Lower leg skin (tissue), 3 donors: Measurements from ENCODE around the gene MBD5.

ENCODE experiments used
- POLR2A ChIP-seq, 2 donors: fragments of 450-650 bp; IDR thresholded peaks; one replicate each; pipeline ENCODE4 v1.6.1; 2016 to 2017; ENCODE audit warnings: antibody characterized with exemption in 2 of 2, mild to moderate bottlenecking in 1 of 2, moderate library complexity in 1 of 2
- TF ChIP-seq, protein P1 (sequence below), 3 donors: fragments of 450-650 bp; IDR thresholded peaks; one replicate each; pipeline ENCODE4 v1.5.1; 2016; ENCODE audit warnings: antibody characterized with exemption in 3 of 3, mild to moderate bottlenecking in 3 of 3, moderate library complexity in 2 of 3

GRCh38 chr2:148507970-148508369 lies 487.1 kb downstream of the MBD5 start:
- TF ChIP-seq, protein P1, sequence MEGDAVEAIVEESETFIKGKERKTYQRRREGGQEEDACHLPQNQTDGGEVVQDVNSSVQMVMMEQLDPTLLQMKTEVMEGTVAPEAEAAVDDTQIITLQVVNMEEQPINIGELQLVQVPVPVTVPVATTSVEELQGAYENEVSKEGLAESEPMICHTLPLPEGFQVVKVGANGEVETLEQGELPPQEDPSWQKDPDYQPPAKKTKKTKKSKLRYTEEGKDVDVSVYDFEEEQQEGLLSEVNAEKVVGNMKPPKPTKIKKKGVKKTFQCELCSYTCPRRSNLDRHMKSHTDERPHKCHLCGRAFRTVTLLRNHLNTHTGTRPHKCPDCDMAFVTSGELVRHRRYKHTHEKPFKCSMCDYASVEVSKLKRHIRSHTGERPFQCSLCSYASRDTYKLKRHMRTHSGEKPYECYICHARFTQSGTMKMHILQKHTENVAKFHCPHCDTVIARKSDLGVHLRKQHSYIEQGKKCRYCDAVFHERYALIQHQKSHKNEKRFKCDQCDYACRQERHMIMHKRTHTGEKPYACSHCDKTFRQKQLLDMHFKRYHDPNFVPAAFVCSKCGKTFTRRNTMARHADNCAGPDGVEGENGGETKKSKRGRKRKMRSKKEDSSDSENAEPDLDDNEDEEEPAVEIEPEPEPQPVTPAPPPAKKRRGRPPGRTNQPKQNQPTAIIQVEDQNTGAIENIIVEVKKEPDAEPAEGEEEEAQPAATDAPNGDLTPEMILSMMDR (IDR thresholded peaks at IDR 0.05): no peak
- TF ChIP-seq POLR2A (IDR thresholded peaks at IDR 0.05): no peak
